ENCODE measurements around the gene PCSK9.

GRCh38 chr1:55055951-55056631 lies 16.7 kb downstream of the PCSK9 start:
- no peak for TF ChIP-seq POLR2A (IDR thresholded peaks at IDR 0.05)
- no peak for TF ChIP-seq CTCF (IDR thresholded peaks at IDR 0.05)
- no peak for TF ChIP-seq POLR2AphosphoS5 (IDR thresholded peaks at IDR 0.05)
